ENCODE data around the gene SLC6A13. TPM values are rescaled to one million over a fixed set of nuclear protein-coding genes. Genes with fewer than 3 reads are reported as not detected.

The SLC6A13 gene
- total RNA-seq, 1 experiment from 2014 or later, result 0.37 TPM

DNA sequence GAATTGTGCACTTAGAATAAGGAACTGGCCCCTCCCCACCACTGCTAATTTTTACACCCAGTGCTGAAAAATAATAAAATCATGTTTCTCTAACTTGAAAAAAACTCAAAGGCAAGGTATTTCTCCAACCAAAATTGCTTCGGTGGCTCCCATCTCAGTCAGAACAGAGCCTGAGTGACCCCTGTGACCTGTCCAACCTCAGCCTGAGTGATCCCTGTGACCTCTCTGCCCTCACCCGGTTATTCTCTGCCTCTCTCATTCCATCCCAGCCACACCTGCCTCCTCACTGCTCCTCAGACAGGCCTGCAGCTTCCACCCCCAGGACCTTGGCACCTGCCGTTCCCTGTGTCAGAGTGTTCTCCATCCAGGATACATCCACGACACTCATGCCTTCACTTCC is 53.8 kb downstream of the SLC6A13 start (continued):
- TF ChIP-seq ZNF532 (CRISPR knock-in tag; IDR thresholded peaks at IDR 0.05; ENCODE audit: borderline replicate concordance), result no peak
- TF ChIP-seq NR3C1 (CRISPR knock-in tag; conservative IDR thresholded peaks at IDR 0.05; ENCODE audit: low read depth), result no peak
- TF ChIP-seq ZNF232 (CRISPR knock-in tag; IDR thresholded peaks at IDR 0.05), result no peak
- TF ChIP-seq EMX1 (CRISPR knock-in tag; IDR thresholded peaks at IDR 0.05), result no peak
- TF ChIP-seq NFE2L1 (CRISPR knock-in tag; IDR thresholded peaks at IDR 0.05), result no peak
- no peak for TF ChIP-seq TCF7 (CRISPR knock-in tag; IDR thresholded peaks at IDR 0.05; ENCODE audit: low read depth)
- TF ChIP-seq, protein P1, sequence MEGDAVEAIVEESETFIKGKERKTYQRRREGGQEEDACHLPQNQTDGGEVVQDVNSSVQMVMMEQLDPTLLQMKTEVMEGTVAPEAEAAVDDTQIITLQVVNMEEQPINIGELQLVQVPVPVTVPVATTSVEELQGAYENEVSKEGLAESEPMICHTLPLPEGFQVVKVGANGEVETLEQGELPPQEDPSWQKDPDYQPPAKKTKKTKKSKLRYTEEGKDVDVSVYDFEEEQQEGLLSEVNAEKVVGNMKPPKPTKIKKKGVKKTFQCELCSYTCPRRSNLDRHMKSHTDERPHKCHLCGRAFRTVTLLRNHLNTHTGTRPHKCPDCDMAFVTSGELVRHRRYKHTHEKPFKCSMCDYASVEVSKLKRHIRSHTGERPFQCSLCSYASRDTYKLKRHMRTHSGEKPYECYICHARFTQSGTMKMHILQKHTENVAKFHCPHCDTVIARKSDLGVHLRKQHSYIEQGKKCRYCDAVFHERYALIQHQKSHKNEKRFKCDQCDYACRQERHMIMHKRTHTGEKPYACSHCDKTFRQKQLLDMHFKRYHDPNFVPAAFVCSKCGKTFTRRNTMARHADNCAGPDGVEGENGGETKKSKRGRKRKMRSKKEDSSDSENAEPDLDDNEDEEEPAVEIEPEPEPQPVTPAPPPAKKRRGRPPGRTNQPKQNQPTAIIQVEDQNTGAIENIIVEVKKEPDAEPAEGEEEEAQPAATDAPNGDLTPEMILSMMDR (IDR thresholded peaks at IDR 0.05), result no peak
- no peak for TF ChIP-seq E2F1 (CRISPR knock-in tag; IDR thresholded peaks at IDR 0.05)

DNA sequence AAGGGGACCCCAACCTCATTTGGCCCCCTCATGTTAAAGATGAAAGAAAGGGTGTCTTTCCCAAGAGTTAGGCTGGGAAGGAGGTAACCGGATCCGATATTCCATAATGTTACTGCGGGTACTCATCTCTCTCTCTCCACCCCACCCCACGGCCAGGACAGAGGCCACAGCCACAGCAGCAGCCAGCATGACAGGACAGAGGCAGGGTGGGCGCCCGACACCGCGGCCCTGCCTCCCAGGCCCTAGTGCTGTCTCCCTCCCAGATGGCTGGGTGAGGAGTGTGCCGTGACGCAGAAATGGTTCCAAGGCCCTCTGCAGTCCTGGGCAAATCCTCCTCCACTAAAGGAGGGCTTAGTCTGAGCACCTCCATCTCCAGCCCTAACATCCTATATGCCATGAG is 54.8 kb downstream of the SLC6A13 start:
- Mint-ChIP-seq H3K4me3 (no peak overlapping the region), H3K36me3 (no peaks in the 10 kb centered on the region), H3K27me3 (ENCODE audit: low read depth) (peaks cover 65% of the 10 kb centered on the region), H3K4me1 (peaks cover 13% of the 10 kb centered on the region), H3K27ac (no peak overlapping the region), H3K9me3 (peaks cover 9% of the 10 kb centered on the region)
- CTCF ChIA-PET, result no interaction called here
- DNase-seq (ENCODE audit: low spot score) (no peak), ATAC-seq (no peak)
- POLR2A ChIA-PET, result no interaction called here
- TF ChIP-seq, protein P2, sequence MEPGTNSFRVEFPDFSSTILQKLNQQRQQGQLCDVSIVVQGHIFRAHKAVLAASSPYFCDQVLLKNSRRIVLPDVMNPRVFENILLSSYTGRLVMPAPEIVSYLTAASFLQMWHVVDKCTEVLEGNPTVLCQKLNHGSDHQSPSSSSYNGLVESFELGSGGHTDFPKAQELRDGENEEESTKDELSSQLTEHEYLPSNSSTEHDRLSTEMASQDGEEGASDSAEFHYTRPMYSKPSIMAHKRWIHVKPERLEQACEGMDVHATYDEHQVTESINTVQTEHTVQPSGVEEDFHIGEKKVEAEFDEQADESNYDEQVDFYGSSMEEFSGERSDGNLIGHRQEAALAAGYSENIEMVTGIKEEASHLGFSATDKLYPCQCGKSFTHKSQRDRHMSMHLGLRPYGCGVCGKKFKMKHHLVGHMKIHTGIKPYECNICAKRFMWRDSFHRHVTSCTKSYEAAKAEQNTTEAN (CRISPR knock-in tag; IDR thresholded peaks at IDR 0.05), result no peak
- TF ChIP-seq, protein P3, sequence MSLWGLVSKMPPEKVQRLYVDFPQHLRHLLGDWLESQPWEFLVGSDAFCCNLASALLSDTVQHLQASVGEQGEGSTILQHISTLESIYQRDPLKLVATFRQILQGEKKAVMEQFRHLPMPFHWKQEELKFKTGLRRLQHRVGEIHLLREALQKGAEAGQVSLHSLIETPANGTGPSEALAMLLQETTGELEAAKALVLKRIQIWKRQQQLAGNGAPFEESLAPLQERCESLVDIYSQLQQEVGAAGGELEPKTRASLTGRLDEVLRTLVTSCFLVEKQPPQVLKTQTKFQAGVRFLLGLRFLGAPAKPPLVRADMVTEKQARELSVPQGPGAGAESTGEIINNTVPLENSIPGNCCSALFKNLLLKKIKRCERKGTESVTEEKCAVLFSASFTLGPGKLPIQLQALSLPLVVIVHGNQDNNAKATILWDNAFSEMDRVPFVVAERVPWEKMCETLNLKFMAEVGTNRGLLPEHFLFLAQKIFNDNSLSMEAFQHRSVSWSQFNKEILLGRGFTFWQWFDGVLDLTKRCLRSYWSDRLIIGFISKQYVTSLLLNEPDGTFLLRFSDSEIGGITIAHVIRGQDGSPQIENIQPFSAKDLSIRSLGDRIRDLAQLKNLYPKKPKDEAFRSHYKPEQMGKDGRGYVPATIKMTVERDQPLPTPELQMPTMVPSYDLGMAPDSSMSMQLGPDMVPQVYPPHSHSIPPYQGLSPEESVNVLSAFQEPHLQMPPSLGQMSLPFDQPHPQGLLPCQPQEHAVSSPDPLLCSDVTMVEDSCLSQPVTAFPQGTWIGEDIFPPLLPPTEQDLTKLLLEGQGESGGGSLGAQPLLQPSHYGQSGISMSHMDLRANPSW (CRISPR knock-in tag; conservative IDR thresholded peaks at IDR 0.05; ENCODE audit: low read depth), result no peak
- TF ChIP-seq GTF2I (CRISPR knock-in tag; conservative IDR thresholded peaks at IDR 0.05) (no peak), OVOL2 (CRISPR knock-in tag; IDR thresholded peaks at IDR 0.05; ENCODE audit: borderline replicate concordance) (no peak), ZNF416 (CRISPR knock-in tag; IDR thresholded peaks at IDR 0.05) (no peak), ZMAT4 (CRISPR knock-in tag; IDR thresholded peaks at IDR 0.05) (no peak), NR3C1 (CRISPR knock-in tag; conservative IDR thresholded peaks at IDR 0.05; ENCODE audit: low read depth) (no peak), JUN (CRISPR knock-in tag; IDR thresholded peaks at IDR 0.05) (no peak)
- TF ChIP-seq, protein P4, sequence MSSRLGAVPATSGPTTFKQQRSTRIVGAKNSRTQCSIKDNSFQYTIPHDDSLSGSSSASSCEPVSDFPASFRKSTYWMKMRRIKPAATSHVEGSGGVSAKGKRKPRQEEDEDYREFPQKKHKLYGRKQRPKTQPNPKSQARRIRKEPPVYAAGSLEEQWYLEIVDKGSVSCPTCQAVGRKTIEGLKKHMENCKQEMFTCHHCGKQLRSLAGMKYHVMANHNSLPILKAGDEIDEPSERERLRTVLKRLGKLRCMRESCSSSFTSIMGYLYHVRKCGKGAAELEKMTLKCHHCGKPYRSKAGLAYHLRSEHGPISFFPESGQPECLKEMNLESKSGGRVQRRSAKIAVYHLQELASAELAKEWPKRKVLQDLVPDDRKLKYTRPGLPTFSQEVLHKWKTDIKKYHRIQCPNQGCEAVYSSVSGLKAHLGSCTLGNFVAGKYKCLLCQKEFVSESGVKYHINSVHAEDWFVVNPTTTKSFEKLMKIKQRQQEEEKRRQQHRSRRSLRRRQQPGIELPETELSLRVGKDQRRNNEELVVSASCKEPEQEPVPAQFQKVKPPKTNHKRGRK (CRISPR knock-in tag; IDR thresholded peaks at IDR 0.05; ENCODE audit: borderline replicate concordance), result no peak

All from WTC11 (cell line).